A673 (cell line): Measurements from ENCODE around the gene SBF2. TPM values are rescaled to one million over a fixed set of nuclear protein-coding genes. Genes with fewer than 3 reads are reported as not detected.

ENCODE experiments used
- BruUV-seq: library from RNA; stranded (reverse); fragments of 400-500 nt; replicated peaks from 2 replicates; lab custom pipeline; 2021; lab: Mats Ljungman, UMichigan
- CTCF ChIA-PET: fragments of 300-600 bp; sonication (Branson Sonifier 250); formaldehyde crosslinking; loops from one replicate; lab custom pipeline; 2022; ENCODE audit warnings: antibody characterized with exemption; lab: Charles Lee
- POLR2A ChIA-PET: fragments of 300-600 bp; sonication (Branson Sonifier 250); formaldehyde crosslinking; loops from one replicate; lab custom pipeline; 2022; ENCODE audit warnings: antibody characterized with exemption; ENCODE audit not compliant: low non-redundant PET; lab: Charles Lee
- DNase-seq: peaks from one replicate; pipeline ENCODE4 v3.0.0-alpha.2; 2015; ENCODE audit warnings: low spot score
- H3K27ac ChIP-seq: fragments of 200-600 bp; sonication (generic); 2 replicates; pipeline ENCODE4 v1.5.1; 2016; ENCODE audit warnings: mixed run types, low read depth, mild to moderate bottlenecking, mixed read lengths, antibody characterized with exemption, low read length; ENCODE audit not compliant: poor library complexity, severe bottlenecking
- H3K27me3 ChIP-seq: fragments of 200-600 bp; sonication (generic); replicated peaks from 2 replicates; pipeline ENCODE4 v1.6.1; 2017; ENCODE audit warnings: mixed run types, low read depth, mild to moderate bottlenecking, mixed read lengths, antibody characterized with exemption, low read length; ENCODE audit not compliant: insufficient read depth, poor library complexity
- H3K36me3 ChIP-seq: fragments of 200-600 bp; sonication (generic); 2 replicates; pipeline ENCODE4 v1.6.1; 2016; ENCODE audit warnings: mixed run types, mild to moderate bottlenecking, mixed read lengths, antibody characterized with exemption, low read length; ENCODE audit not compliant: insufficient read depth, poor library complexity, severe bottlenecking
- H3K4me1 ChIP-seq: fragments of 200-600 bp; sonication (generic); 2 replicates; pipeline ENCODE4 v1.6.1; 2017; ENCODE audit warnings: mixed run types, mild to moderate bottlenecking, mixed read lengths, antibody characterized with exemption, low read length; ENCODE audit not compliant: insufficient read depth, poor library complexity, severe bottlenecking
- H3K4me3 ChIP-seq: fragments of 200-600 bp; sonication (generic); 2 replicates; pipeline ENCODE4 v1.5.1; 2016; ENCODE audit warnings: low read depth, mixed run types, mild to moderate bottlenecking, mixed read lengths, low read length; ENCODE audit not compliant: poor library complexity, severe bottlenecking
- H3K9me3 ChIP-seq: fragments of 200-600 bp; sonication (generic); 2 replicates; pipeline ENCODE4 v1.6.1; 2016; ENCODE audit warnings: mixed run types, low read depth, mild to moderate bottlenecking, mixed read lengths, antibody characterized with exemption, low read length; ENCODE audit not compliant: poor library complexity, severe bottlenecking
- EZH2 ChIP-seq: fragments of 200-600 bp; sonication (generic); IDR thresholded peaks from 2 replicates; pipeline ENCODE4 v1.6.1; 2017; ENCODE audit warnings: borderline replicate concordance, low read depth, mild to moderate bottlenecking, mixed read lengths, antibody characterized with exemption, low read length; ENCODE audit not compliant: poor library complexity, severe bottlenecking
- intact Hi-C: fragments of 100-400 bp; cut with micrococcal nuclease; formaldehyde crosslinking; loops from one replicate; pipeline ENCODE4 v1.10.0; 2022; ENCODE audit not compliant: unreplicated experiment
- total RNA-seq: library from RNA; stranded (reverse); gene quantifications from 2 replicates; pipeline ENCODE4 v1.2.3, GENCODE V29; 2021
- TF ChIP-seq, protein P1 (sequence below): fragments of 300-800, 200-600 bp; sonication (generic); conservative IDR thresholded peaks from 2 replicates; pipeline ENCODE4 v1.5.1; 2017; ENCODE audit warnings: low read depth, mild to moderate bottlenecking, antibody characterized with exemption, low read length, moderate library complexity, mixed read lengths

Gene SBF2
- total RNA-seq, 1 experiment from 2014 or later = 31.8 TPM

DNA sequence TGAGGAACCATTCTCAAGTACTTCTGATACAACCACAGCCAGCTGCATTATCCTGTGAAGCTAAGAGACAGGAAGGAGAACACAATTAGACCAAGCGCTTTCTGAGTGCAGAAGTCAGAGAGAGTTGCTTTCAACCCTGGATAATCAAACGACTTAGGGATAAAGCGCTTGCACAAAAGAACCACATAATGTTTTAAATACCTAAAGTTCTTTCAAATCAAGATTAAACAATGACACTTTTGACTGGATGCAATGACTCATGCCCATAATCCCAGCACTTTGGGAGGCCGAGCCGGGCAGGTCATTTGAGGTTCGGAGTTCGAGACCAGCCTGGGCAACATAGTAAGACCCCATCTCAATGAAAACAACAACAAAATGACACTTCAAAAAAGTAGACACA is 485.1 kb downstream of the SBF2 start:
- ChIA-PET CTCF (no interaction called here), POLR2A (no interaction called here)
- TF ChIP-seq, protein P1, sequence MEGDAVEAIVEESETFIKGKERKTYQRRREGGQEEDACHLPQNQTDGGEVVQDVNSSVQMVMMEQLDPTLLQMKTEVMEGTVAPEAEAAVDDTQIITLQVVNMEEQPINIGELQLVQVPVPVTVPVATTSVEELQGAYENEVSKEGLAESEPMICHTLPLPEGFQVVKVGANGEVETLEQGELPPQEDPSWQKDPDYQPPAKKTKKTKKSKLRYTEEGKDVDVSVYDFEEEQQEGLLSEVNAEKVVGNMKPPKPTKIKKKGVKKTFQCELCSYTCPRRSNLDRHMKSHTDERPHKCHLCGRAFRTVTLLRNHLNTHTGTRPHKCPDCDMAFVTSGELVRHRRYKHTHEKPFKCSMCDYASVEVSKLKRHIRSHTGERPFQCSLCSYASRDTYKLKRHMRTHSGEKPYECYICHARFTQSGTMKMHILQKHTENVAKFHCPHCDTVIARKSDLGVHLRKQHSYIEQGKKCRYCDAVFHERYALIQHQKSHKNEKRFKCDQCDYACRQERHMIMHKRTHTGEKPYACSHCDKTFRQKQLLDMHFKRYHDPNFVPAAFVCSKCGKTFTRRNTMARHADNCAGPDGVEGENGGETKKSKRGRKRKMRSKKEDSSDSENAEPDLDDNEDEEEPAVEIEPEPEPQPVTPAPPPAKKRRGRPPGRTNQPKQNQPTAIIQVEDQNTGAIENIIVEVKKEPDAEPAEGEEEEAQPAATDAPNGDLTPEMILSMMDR = no peak
- no peak for TF ChIP-seq EZH2
- Histone ChIP-seq H3K9me3 (no peaks in the 10 kb centered on the region), H3K27me3 (no peaks in the 10 kb centered on the region), H3K4me1 (no peaks in the 10 kb centered on the region), H3K36me3 (no peaks in the 10 kb centered on the region), H3K27ac (no peak overlapping the region), H3K4me3 (no peak overlapping the region)
- intact Hi-C loops = no loop called here
- DNase-seq = peak; percentile 15
- no TSS peak for BruUV-seq

DNA sequence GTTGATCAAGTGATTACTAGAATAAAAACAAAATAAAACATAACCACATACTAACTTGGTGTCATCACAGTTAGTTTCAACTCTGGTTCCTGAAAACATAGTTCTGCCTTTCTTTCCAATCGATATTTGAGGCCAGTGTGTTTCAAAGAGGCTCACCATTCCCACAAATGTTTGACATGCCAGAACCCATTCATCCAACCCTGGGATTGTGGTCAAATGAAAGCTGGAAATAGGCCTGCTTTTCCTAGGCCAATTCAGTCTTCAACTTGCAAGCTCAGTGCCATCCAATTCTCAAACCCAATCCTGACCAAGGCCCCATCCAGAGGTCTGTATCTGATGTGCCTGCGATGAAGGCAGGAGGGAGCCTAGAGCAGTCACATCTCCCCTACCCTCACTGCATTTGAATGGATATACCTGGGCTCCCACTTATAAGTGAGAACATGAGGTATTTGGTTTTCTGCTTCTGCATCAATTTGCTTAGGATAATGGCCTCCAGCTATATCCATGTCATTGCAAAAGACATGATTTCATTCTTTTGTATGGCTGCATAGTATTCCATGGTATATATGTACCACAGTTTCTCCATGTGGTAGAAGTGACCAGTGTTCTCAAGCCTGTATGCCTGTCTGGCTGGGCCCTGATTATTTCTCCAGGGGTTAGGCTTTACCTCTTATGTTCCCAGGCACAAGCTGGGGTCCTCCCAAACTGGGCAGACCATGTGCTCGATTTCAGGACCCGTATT is 486.9 kb downstream of the SBF2 start:
- no peaks in the 10 kb centered on the region for H3K36me3 ChIP-seq
- H3K27me3 ChIP-seq = no peaks in the 10 kb centered on the region
- H3K4me1 ChIP-seq = peaks cover 17% of the 10 kb centered on the region
- intact Hi-C loops = no loop called here
- H3K4me3 ChIP-seq = no peak overlapping the region
- H3K27ac ChIP-seq = no peak overlapping the region
- ChIA-PET POLR2A (no interaction called here), CTCF (no interaction called here)
- DNase-seq = no peak
- BruUV-seq = no TSS peak
- H3K9me3 ChIP-seq = no peaks in the 10 kb centered on the region
- TF ChIP-seq EZH2 = no peak
- TF ChIP-seq, protein P1 = no peak

DNA sequence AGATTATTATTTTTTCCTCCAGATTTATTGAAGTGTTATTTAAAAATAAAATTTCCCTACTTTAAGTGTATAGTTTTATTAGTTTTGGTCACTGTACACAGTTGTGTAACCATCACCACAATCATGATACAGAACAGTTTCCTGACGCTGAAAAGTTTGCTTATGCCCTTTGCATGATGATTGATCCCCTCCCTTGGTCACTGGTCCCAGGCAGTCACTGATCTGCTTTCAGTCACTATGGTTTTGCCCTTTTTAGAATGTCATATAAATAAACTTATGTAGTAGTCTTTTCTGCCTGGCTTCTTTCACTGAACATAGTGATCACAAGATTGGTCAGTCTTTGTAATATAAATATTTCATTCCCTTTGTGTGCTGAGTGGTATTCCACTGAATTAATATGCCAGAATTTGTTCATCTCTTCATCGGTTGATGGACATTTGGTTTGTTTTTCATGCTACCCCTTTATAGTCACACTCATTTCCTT is 489.6 kb downstream of the SBF2 start:
- Histone ChIP-seq H3K27ac (no peak overlapping the region), H3K9me3 (no peaks in the 10 kb centered on the region), H3K36me3 (no peaks in the 10 kb centered on the region), H3K4me3 (no peak overlapping the region), H3K4me1 (peaks cover 23% of the 10 kb centered on the region), H3K27me3 (no peaks in the 10 kb centered on the region)
- no peak for DNase-seq
- TF ChIP-seq, protein P1 = no peak
- no peak for TF ChIP-seq EZH2
- ChIA-PET POLR2A (interaction anchor here (0.6 kb wide), 1 partner anchor 344 kb away, joined by 3 read pairs; the partner anchor contains the start of gene ZNF143), CTCF (no interaction called here)
- intact Hi-C loops = no loop called here
- no TSS peak for BruUV-seq
